H1 (cell line): ENCODE measurements around the gene MACROD2.

Source experiments
- CEBPB ChIP-seq: IDR thresholded peaks from 2 replicates; pipeline ENCODE4 v1.6.1; 2012; ENCODE audit warnings: low read depth, low read length
- EP300 ChIP-seq, 2 experiments: IDR thresholded peaks; 1 replicate in 1 of 2; 2 replicates in 1 of 2; pipeline ENCODE4 v1.6.1; 2011 to 2012; ENCODE audit warnings: low read depth in 2 of 2, low read length in 2 of 2, mild to moderate bottlenecking in 2 of 2, borderline replicate concordance in 1 of 2, inconsistent platforms in 1 of 2, moderate library complexity in 1 of 2
- JUN ChIP-seq: IDR thresholded peaks from 2 replicates; pipeline ENCODE4 v1.6.1; 2011; ENCODE audit warnings: low read depth, mild to moderate bottlenecking, improper control_type of control experiment, low read length
- SP1 ChIP-seq: IDR thresholded peaks from 2 replicates; pipeline ENCODE4 v1.6.1; 2011; ENCODE audit warnings: low read depth, low read length
- TF ChIP-seq, protein P1 (sequence below), 3 experiments: IDR thresholded peaks; 1 replicate in 2 of 3; 2 replicates in 1 of 3; pipeline versions ENCODE4 v1.5.1 to v1.6.1; 2011; ENCODE audit warnings: low read length in 3 of 3, mild to moderate bottlenecking in 3 of 3, inconsistent platforms in 2 of 3, low read depth in 1 of 3, moderate library complexity in 1 of 3; ENCODE audit not compliant: insufficient read depth in 1 of 3; ENCODE audit errors: control extremely low read depth in 1 of 3

GRCh38 chr20:15958142-15958541 is 1962.8 kb downstream of the MACROD2 start:
- TF ChIP-seq EP300 (IDR thresholded peaks at IDR 0.05; ENCODE audit: borderline replicate concordance in 1 of 2, low read depth in 2 of 2, low read length in 2 of 2) (no peak), JUN (no peak), CEBPB (no peak), SP1 (no peak)
- TF ChIP-seq, protein P1, sequence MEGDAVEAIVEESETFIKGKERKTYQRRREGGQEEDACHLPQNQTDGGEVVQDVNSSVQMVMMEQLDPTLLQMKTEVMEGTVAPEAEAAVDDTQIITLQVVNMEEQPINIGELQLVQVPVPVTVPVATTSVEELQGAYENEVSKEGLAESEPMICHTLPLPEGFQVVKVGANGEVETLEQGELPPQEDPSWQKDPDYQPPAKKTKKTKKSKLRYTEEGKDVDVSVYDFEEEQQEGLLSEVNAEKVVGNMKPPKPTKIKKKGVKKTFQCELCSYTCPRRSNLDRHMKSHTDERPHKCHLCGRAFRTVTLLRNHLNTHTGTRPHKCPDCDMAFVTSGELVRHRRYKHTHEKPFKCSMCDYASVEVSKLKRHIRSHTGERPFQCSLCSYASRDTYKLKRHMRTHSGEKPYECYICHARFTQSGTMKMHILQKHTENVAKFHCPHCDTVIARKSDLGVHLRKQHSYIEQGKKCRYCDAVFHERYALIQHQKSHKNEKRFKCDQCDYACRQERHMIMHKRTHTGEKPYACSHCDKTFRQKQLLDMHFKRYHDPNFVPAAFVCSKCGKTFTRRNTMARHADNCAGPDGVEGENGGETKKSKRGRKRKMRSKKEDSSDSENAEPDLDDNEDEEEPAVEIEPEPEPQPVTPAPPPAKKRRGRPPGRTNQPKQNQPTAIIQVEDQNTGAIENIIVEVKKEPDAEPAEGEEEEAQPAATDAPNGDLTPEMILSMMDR (IDR thresholded peaks at IDR 0.05; ENCODE audit: control extremely low read depth in 1 of 3, insufficient read depth in 1 of 3, low read depth in 1 of 3, low read length in 3 of 3) = no peak
